SU-DHL-6 (cell line): Measurements from ENCODE around the gene TMCO4.

Source experiments
- H2AFZ ChIP-seq: fragments of 200-600 bp; sonication (generic); 2 replicates; pipeline ENCODE4 v1.6.1; 2014; ENCODE audit warnings: low read depth, mild to moderate bottlenecking, moderate library complexity, mixed read lengths, antibody characterized with exemption, low read length; ENCODE audit not compliant: severe bottlenecking
- H3F3A ChIP-seq: fragments of 200-600 bp; shearing (Covaris generic); 2 replicates; pipeline ENCODE4 v1.6.0; 2016; ENCODE audit warnings: antibody characterized with exemption, mild to moderate bottlenecking; ENCODE audit not compliant: insufficient read depth
- H3K27ac ChIP-seq: fragments of 200-600 bp; sonication (generic); 2 replicates; pipeline ENCODE4 v1.5.1; 2016; ENCODE audit warnings: low read depth, mild to moderate bottlenecking, low read length, moderate library complexity, mixed read lengths
- H3K27me3 ChIP-seq: fragments of 200-600 bp; sonication (generic), shearing (Covaris generic); 2 replicates; pipeline ENCODE4 v1.6.0; 2014; ENCODE audit warnings: mild to moderate bottlenecking, low read length
- H3K36me3 ChIP-seq: fragments of 200-600 bp; sonication (generic); 2 replicates; pipeline ENCODE4 v1.6.1; 2014; ENCODE audit warnings: mild to moderate bottlenecking, low read length, mixed read lengths
- H3K4me2 ChIP-seq: fragments of 300-600, 200-600 bp; shearing (Covaris generic), sonication (generic); 2 replicates; pipeline ENCODE4 v1.6.0; 2014; ENCODE audit warnings: low read length, low read depth, mild to moderate bottlenecking; ENCODE audit not compliant: poor library complexity, severe bottlenecking
- H3K4me3 ChIP-seq: fragments of 200-600 bp; sonication (generic); 2 replicates; pipeline ENCODE4 v1.5.1; 2014; ENCODE audit warnings: antibody characterized with exemption, low read length, mild to moderate bottlenecking, mixed read lengths; ENCODE audit not compliant: insufficient read depth, poor library complexity, severe bottlenecking
- H3K79me2 ChIP-seq: fragments of 200-600 bp; sonication (generic); 2 replicates; pipeline ENCODE4 v1.6.1; 2014; ENCODE audit warnings: mild to moderate bottlenecking, low read length, moderate library complexity; ENCODE audit not compliant: insufficient read depth
- H3K9ac ChIP-seq: fragments of 200-600 bp; sonication (generic); 2 replicates; pipeline ENCODE4 v1.7.0; 2014; ENCODE audit warnings: mild to moderate bottlenecking, low read length
- H3K9me2 ChIP-seq: fragments of 200-600 bp; sonication (generic); replicated peaks from 2 replicates; pipeline ENCODE4 v1.6.1; 2014; ENCODE audit warnings: low read length; ENCODE audit not compliant: insufficient read depth
- H3K9me3 ChIP-seq: fragments of 200-600 bp; sonication (generic); 2 replicates; pipeline ENCODE4 v1.6.1; 2014; ENCODE audit warnings: low read length, mixed read lengths; ENCODE audit not compliant: insufficient read depth
- H4K20me1 ChIP-seq: fragments of 200-600 bp; sonication (generic); 2 replicates; pipeline ENCODE4 v1.6.1; 2014; ENCODE audit warnings: low read depth, mild to moderate bottlenecking, antibody characterized with exemption, low read length, moderate library complexity, mixed read lengths
- EZH2phosphoT487 ChIP-seq: fragments of 200-600 bp; sonication (generic), shearing (Covaris generic); conservative IDR thresholded peaks from 2 replicates; pipeline ENCODE4 v1.6.1; 2018; ENCODE audit warnings: mild to moderate bottlenecking, antibody characterized with exemption, low read length, moderate library complexity, mixed read lengths
- TF ChIP-seq, protein P1 (sequence below): fragments of 200-600 bp; sonication (generic); IDR thresholded peaks from one replicate; pipeline ENCODE4 v1.5.1; 2017; ENCODE audit warnings: antibody characterized with exemption, mild to moderate bottlenecking, low read length, moderate library complexity; ENCODE audit not compliant: insufficient read depth, poor library complexity, severe bottlenecking

The TMCO4 gene

DNA sequence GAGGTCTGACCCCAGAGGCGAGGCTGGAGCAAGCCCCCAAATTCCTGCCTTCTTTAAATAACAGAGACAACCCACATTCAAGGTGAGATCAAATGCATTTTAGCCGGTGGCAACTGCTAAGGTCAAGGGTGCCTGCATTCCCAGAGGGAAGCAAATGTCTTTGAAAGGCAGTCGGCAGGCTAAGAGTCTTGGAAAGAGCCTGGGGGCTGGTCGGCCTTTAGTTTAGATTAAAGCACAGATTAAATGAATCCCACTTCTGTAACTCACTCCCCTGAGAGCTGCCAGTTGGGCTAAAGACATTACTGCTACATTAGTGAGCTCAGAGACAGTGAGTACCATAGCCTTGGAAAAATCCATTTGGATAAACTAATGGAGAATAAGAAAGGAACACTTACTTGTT is 75.8 kb downstream of the TMCO4 start:
- Histone ChIP-seq H3K79me2 (no peaks in the 10 kb centered on the region), H3K9me2 (no peaks in the 10 kb centered on the region), H3K36me3 (no peaks in the 10 kb centered on the region), H3K9me3 (no peaks in the 10 kb centered on the region), H3K9ac (no peak overlapping the region), H2AFZ (no peak overlapping the region), H3K4me3 (no peak overlapping the region), H4K20me1 (no peaks in the 10 kb centered on the region), H3K27me3 (no peaks in the 10 kb centered on the region), H3K4me2 (no peak overlapping the region), H3K27ac (no peak overlapping the region), H3F3A (no peaks in the 10 kb centered on the region)
- no peak for TF ChIP-seq EZH2phosphoT487
- TF ChIP-seq, protein P1, sequence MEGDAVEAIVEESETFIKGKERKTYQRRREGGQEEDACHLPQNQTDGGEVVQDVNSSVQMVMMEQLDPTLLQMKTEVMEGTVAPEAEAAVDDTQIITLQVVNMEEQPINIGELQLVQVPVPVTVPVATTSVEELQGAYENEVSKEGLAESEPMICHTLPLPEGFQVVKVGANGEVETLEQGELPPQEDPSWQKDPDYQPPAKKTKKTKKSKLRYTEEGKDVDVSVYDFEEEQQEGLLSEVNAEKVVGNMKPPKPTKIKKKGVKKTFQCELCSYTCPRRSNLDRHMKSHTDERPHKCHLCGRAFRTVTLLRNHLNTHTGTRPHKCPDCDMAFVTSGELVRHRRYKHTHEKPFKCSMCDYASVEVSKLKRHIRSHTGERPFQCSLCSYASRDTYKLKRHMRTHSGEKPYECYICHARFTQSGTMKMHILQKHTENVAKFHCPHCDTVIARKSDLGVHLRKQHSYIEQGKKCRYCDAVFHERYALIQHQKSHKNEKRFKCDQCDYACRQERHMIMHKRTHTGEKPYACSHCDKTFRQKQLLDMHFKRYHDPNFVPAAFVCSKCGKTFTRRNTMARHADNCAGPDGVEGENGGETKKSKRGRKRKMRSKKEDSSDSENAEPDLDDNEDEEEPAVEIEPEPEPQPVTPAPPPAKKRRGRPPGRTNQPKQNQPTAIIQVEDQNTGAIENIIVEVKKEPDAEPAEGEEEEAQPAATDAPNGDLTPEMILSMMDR = no peak

DNA sequence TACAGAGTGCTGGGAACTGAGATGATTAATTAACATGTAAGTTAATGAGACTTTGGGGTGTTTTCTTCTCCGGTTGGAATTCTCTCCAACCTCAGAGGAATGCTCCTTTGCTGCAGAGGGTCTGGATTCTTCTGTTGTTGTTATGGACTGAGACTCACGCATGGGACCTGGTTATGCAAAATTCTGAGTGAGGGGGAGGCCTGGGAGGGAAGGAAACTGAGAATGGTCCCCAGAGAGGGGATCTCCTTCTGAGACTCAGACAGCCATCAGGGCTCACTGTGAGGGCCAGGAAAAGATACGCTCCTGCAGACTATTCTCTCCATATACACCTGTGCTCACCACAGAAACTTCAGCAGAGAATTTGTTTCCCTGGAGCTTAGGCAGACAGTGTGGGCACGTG is 78.7 kb downstream of the TMCO4 start:
- H3K27me3 ChIP-seq = no peaks in the 10 kb centered on the region
- H3K9me3 ChIP-seq = no peaks in the 10 kb centered on the region
- H3K36me3 ChIP-seq = no peaks in the 10 kb centered on the region
- H3K9ac ChIP-seq = no peak overlapping the region
- H4K20me1 ChIP-seq = no peaks in the 10 kb centered on the region
- no peaks in the 10 kb centered on the region for H3F3A ChIP-seq
- H3K4me3 ChIP-seq = no peak overlapping the region
- no peaks in the 10 kb centered on the region for H3K9me2 ChIP-seq
- H2AFZ ChIP-seq = no peak overlapping the region
- no peak overlapping the region for H3K27ac ChIP-seq
- no peaks in the 10 kb centered on the region for H3K79me2 ChIP-seq
- no peak overlapping the region for H3K4me2 ChIP-seq
- TF ChIP-seq EZH2phosphoT487 = no peak
- TF ChIP-seq, protein P1 = no peak

DNA sequence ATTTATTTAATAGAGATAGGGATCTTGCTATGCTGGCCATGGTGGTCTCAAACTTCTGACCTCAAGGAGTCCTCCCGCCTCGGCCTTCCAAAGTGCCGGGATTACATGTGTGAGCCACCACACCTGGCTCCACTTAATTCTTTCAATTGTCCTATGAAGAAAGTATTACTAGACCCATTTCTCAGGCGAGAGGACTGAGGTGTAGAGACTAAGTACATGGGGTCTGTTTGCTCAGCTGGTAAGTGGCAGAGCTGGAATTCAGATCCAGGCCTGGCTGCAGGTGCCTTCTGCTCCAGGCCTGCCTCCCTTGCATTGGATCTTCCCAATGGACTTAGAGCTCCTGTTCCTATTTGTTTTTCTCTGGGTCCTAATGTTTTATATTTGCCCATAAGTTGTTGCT is 79.5 kb downstream of the TMCO4 start:
- H3K4me2 ChIP-seq = no peak overlapping the region
- H3K27ac ChIP-seq = no peak overlapping the region
- no peaks in the 10 kb centered on the region for H3F3A ChIP-seq
- H3K36me3 ChIP-seq = no peaks in the 10 kb centered on the region
- H3K9me2 ChIP-seq = no peaks in the 10 kb centered on the region
- H3K9ac ChIP-seq = no peak overlapping the region
- H3K9me3 ChIP-seq = no peaks in the 10 kb centered on the region
- H3K79me2 ChIP-seq = no peaks in the 10 kb centered on the region
- H3K27me3 ChIP-seq = no peaks in the 10 kb centered on the region
- no peaks in the 10 kb centered on the region for H4K20me1 ChIP-seq
- TF ChIP-seq EZH2phosphoT487 = no peak
- TF ChIP-seq, protein P1 = no peak
- no peak overlapping the region for H2AFZ ChIP-seq
- H3K4me3 ChIP-seq = no peak overlapping the region
